Breast epithelium (tissue), 3 donors: ENCODE results near the gene NEK3.

Source experiments
- POLR2A ChIP-seq: fragments of 450-650 bp; IDR thresholded peaks from one replicate; pipeline ENCODE4 v1.6.1; 2016; ENCODE audit warnings: antibody characterized with exemption, mild to moderate bottlenecking, moderate library complexity
- TF ChIP-seq, protein P1 (sequence below), 3 donors: fragments of 450-650 bp; IDR thresholded peaks; one replicate each; pipeline ENCODE4 v1.5.1; 2016 to 2017; ENCODE audit warnings: antibody characterized with exemption in 3 of 3, mild to moderate bottlenecking in 3 of 3, moderate library complexity in 3 of 3

- TF ChIP-seq, protein P1, sequence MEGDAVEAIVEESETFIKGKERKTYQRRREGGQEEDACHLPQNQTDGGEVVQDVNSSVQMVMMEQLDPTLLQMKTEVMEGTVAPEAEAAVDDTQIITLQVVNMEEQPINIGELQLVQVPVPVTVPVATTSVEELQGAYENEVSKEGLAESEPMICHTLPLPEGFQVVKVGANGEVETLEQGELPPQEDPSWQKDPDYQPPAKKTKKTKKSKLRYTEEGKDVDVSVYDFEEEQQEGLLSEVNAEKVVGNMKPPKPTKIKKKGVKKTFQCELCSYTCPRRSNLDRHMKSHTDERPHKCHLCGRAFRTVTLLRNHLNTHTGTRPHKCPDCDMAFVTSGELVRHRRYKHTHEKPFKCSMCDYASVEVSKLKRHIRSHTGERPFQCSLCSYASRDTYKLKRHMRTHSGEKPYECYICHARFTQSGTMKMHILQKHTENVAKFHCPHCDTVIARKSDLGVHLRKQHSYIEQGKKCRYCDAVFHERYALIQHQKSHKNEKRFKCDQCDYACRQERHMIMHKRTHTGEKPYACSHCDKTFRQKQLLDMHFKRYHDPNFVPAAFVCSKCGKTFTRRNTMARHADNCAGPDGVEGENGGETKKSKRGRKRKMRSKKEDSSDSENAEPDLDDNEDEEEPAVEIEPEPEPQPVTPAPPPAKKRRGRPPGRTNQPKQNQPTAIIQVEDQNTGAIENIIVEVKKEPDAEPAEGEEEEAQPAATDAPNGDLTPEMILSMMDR (IDR thresholded peaks at IDR 0.05), result no peak
- TF ChIP-seq POLR2A, result no peak
Measured at GRCh38 chr13:52160053-52160452, 656 bp upstream of the NEK3 start.
